GM23338 (cell line): Measurements from ENCODE around the gene TMEM127. TPM values are rescaled to one million over a fixed set of nuclear protein-coding genes. Genes with fewer than 3 reads are reported as not detected.

Experiments
- ATAC-seq: fragments of 200-7000 bp; cut with Tn5 transposase; 3 replicates; pipeline ENCODE4 v1.9.1; 2020
- DNase-seq: peaks from one replicate; pipeline ENCODE4 v3.0.0-alpha.2; 2015; ENCODE audit warnings: low spot score
- H2AFZ ChIP-seq: fragments of 200-600 bp; sonication (generic); 2 replicates; pipeline ENCODE4 v1.8.0; 2016; ENCODE audit warnings: antibody characterized with exemption, mild to moderate bottlenecking, moderate library complexity
- H3F3A ChIP-seq: fragments of 200-600 bp; sonication (generic); replicated peaks from 2 replicates; pipeline ENCODE4 v1.8.0; 2017; ENCODE audit warnings: antibody characterized with exemption, mixed run types, low read depth
- H3K27ac ChIP-seq: fragments of 200-600 bp; sonication (generic); 2 replicates; pipeline ENCODE4 v1.6.1; 2016; ENCODE audit warnings: low read depth
- H3K27me3 ChIP-seq: fragments of 200-600 bp; sonication (generic); 2 replicates; pipeline ENCODE4 v1.8.0; 2016; ENCODE audit warnings: mild to moderate bottlenecking, mixed run types, moderate library complexity; ENCODE audit not compliant: insufficient read depth
- H3K36me3 ChIP-seq: fragments of 200-600 bp; sonication (generic); 2 replicates; pipeline ENCODE4 v1.8.0; 2016; ENCODE audit warnings: mild to moderate bottlenecking; ENCODE audit not compliant: insufficient read depth
- H3K4me1 ChIP-seq: fragments of 200-600 bp; sonication (generic); 2 replicates; pipeline ENCODE4 v1.8.0; 2016; ENCODE audit warnings: mild to moderate bottlenecking, moderate library complexity; ENCODE audit not compliant: insufficient read depth
- H3K4me2 ChIP-seq: fragments of 200-600 bp; sonication (generic); 2 replicates; pipeline ENCODE4 v1.7.1; 2017; ENCODE audit warnings: mixed run types
- H3K4me3 ChIP-seq: fragments of 200-600 bp; sonication (generic); 2 replicates; pipeline ENCODE4 v1.6.1; 2016; ENCODE audit warnings: mixed run types
- H3K79me2 ChIP-seq: fragments of 200-600 bp; sonication (generic); replicated peaks from 2 replicates; pipeline ENCODE4 v1.8.0; 2017; ENCODE audit warnings: mild to moderate bottlenecking; ENCODE audit not compliant: insufficient read depth
- H3K9me2 ChIP-seq: fragments of 200-600 bp; sonication (generic); 2 replicates; pipeline ENCODE4 v1.8.0; 2017; ENCODE audit not compliant: insufficient read depth
- H4K20me1 ChIP-seq: fragments of 200-600 bp; sonication (generic); replicated peaks from 2 replicates; pipeline ENCODE4 v1.8.0; 2017; ENCODE audit warnings: mild to moderate bottlenecking; ENCODE audit not compliant: insufficient read depth
- H3K27ac Mint-ChIP-seq: 2 replicates; pipeline ENCODE4 v1.8.0; 2020; ENCODE audit warnings: inconsistent platforms, mild to moderate bottlenecking, moderate library complexity, mixed read lengths
- H3K27me3 Mint-ChIP-seq: 3 replicates; pipeline ENCODE4 v1.8.0; 2022; ENCODE audit warnings: low read depth, mild to moderate bottlenecking, moderate library complexity, mixed read lengths, inconsistent platforms; ENCODE audit not compliant: insufficient read depth, poor library complexity
- H3K36me3 Mint-ChIP-seq: 3 replicates; pipeline ENCODE4 v1.8.0; 2021; ENCODE audit warnings: low read depth, mild to moderate bottlenecking, inconsistent platforms, moderate library complexity, mixed read lengths
- H3K4me1 Mint-ChIP-seq: 3 replicates; pipeline ENCODE4 v1.8.0; 2020; ENCODE audit warnings: mild to moderate bottlenecking, inconsistent platforms, mixed read lengths
- H3K4me3 Mint-ChIP-seq: 3 replicates; pipeline ENCODE4 v1.8.0; 2021; ENCODE audit warnings: moderate library complexity, mild to moderate bottlenecking, inconsistent platforms, mixed read lengths
- H3K9me3 Mint-ChIP-seq: 3 replicates; pipeline ENCODE4 v1.8.0; 2020; ENCODE audit warnings: moderate library complexity, mild to moderate bottlenecking, inconsistent platforms, mixed read lengths
- CREB1 ChIP-seq: fragments of 250-450 bp; sonication (Bioruptor Pico); IDR thresholded peaks from 2 replicates; pipeline ENCODE4 v1.5.0; 2020; ENCODE audit warnings: low read depth, mild to moderate bottlenecking, moderate library complexity
- ETS1 ChIP-seq: IDR thresholded peaks from 2 replicates; pipeline ENCODE4 v1.6.1; 2016; ENCODE audit warnings: antibody characterized with exemption
- EZH2 ChIP-seq: fragments of 200-600 bp; sonication (generic); IDR thresholded peaks from one replicate; pipeline ENCODE4 v1.8.0; 2017; ENCODE audit warnings: antibody characterized with exemption, mild to moderate bottlenecking, low read depth; ENCODE audit not compliant: unreplicated experiment
- EZH2phosphoT487 ChIP-seq: fragments of 200-600 bp; sonication (generic); IDR thresholded peaks from one replicate; pipeline ENCODE4 v1.8.1; 2018; ENCODE audit warnings: antibody characterized with exemption; ENCODE audit not compliant: unreplicated experiment
- JUNB ChIP-seq: IDR thresholded peaks from one replicate; pipeline ENCODE4 v1.6.1; 2016; ENCODE audit warnings: antibody characterized with exemption; ENCODE audit not compliant: unreplicated experiment
- NANOG ChIP-seq: IDR thresholded peaks from 2 replicates; pipeline ENCODE4 v1.6.1; 2016; ENCODE audit warnings: antibody characterized with exemption, borderline replicate concordance
- STAT1 ChIP-seq: IDR thresholded peaks from one replicate; pipeline ENCODE4 v1.6.1; 2016; ENCODE audit warnings: antibody characterized with exemption; ENCODE audit not compliant: unreplicated experiment
- ZNF114 ChIP-seq: fragments of 250-450 bp; sonication (Bioruptor Pico); IDR thresholded peaks from 2 replicates; pipeline ENCODE4 v1.5.0; 2020; ENCODE audit warnings: mild to moderate bottlenecking, moderate library complexity
- ZNF331 ChIP-seq: fragments of 250-450 bp; sonication (Bioruptor Pico); IDR thresholded peaks from 2 replicates; pipeline ENCODE4 v1.5.0; 2020; ENCODE audit warnings: low read depth, mild to moderate bottlenecking, moderate library complexity
- polyA plus RNA-seq: library from polyadenylated mRNA; unstranded; fragments of >200 nt; fragmentation: Nextera tagmentation; extraction: Ambion mirVana; gene quantifications from 2 replicates; pipeline ENCODE4 v1.2.1, GENCODE V29; 2016
- total RNA-seq: library from RNA; depleted of rRNA; stranded (reverse); fragments of >200 nt; shearing (Covaris generic); gene quantifications from 2 replicates; pipeline ENCODE4 v1.2.3, GENCODE V29; 2014
- TF ChIP-seq, protein P1 (sequence below): IDR thresholded peaks from one replicate; pipeline ENCODE4 v1.6.1; 2018; ENCODE audit warnings: antibody characterized with exemption; ENCODE audit not compliant: unreplicated experiment

TMEM127 gene
- total and polyA plus RNA-seq, 2 experiments from 2014 or later = 4.9 to 19.9 TPM

- TF ChIP-seq, protein P1, sequence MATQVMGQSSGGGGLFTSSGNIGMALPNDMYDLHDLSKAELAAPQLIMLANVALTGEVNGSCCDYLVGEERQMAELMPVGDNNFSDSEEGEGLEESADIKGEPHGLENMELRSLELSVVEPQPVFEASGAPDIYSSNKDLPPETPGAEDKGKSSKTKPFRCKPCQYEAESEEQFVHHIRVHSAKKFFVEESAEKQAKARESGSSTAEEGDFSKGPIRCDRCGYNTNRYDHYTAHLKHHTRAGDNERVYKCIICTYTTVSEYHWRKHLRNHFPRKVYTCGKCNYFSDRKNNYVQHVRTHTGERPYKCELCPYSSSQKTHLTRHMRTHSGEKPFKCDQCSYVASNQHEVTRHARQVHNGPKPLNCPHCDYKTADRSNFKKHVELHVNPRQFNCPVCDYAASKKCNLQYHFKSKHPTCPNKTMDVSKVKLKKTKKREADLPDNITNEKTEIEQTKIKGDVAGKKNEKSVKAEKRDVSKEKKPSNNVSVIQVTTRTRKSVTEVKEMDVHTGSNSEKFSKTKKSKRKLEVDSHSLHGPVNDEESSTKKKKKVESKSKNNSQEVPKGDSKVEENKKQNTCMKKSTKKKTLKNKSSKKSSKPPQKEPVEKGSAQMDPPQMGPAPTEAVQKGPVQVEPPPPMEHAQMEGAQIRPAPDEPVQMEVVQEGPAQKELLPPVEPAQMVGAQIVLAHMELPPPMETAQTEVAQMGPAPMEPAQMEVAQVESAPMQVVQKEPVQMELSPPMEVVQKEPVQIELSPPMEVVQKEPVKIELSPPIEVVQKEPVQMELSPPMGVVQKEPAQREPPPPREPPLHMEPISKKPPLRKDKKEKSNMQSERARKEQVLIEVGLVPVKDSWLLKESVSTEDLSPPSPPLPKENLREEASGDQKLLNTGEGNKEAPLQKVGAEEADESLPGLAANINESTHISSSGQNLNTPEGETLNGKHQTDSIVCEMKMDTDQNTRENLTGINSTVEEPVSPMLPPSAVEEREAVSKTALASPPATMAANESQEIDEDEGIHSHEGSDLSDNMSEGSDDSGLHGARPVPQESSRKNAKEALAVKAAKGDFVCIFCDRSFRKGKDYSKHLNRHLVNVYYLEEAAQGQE = no peak
- TF ChIP-seq JUNB (no peak), EZH2phosphoT487 (no peak), NANOG (no peak)
These were observed 9.1 kb downstream of the TMEM127 start (continued) for GRCh38 chr2:96256611-96257113.

DNA sequence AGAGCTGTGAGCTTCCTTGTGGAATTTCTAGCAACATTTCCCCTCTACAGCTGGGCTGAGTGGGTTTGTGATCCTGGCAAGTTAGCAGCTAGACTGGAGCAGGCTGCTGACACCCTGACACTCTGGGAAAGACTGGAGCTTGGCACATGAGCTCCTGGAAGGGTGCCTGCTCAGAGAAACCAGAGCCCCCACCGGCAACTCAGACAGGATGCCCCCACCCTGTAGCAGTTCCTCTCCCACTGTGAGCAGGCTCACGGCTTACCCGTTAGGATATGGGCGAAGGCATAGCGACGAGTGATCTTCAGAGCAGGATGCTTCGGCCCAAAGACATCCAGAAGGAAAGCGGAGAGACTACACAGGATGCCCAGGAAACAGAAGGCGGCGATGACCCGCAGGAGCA is 11.2 kb downstream of the TMEM127 start:
- no peak overlapping the region for H2AFZ ChIP-seq
- no peaks in the 10 kb centered on the region for H3K4me1 ChIP-seq
- peaks cover 25% of the 10 kb centered on the region for H3K36me3 Mint-ChIP-seq
- ATAC-seq (no peak), DNase-seq (no peak)
- H3K27me3 ChIP-seq = no peaks in the 10 kb centered on the region
- peaks cover 3% of the 10 kb centered on the region; the same call in 1 of the 3 replicates for H3K4me1 Mint-ChIP-seq
- TF ChIP-seq ETS1 = no peak
- no peak for TF ChIP-seq STAT1
- peaks cover 4% of the 10 kb centered on the region for H3K27me3 Mint-ChIP-seq
- no peak overlapping the region for H3K27ac Mint-ChIP-seq
- no peak overlapping the region for H3K4me2 ChIP-seq
- peaks cover 8% of the 10 kb centered on the region; the same call in 1 of the 2 replicates for H3K36me3 ChIP-seq
- no peak overlapping the region for H3K4me3 Mint-ChIP-seq
- H4K20me1 ChIP-seq = peaks cover 4% of the 10 kb centered on the region
- no peaks in the 10 kb centered on the region for H3K9me3 Mint-ChIP-seq
- H3K79me2 ChIP-seq = peaks cover 5% of the 10 kb centered on the region; the same call in 1 of the 2 replicates
- no peaks in the 10 kb centered on the region for H3F3A ChIP-seq
- no peaks in the 10 kb centered on the region for H3K9me2 ChIP-seq
- H3K4me3 ChIP-seq = no peak overlapping the region
- H3K27ac ChIP-seq = no peak overlapping the region

DNA sequence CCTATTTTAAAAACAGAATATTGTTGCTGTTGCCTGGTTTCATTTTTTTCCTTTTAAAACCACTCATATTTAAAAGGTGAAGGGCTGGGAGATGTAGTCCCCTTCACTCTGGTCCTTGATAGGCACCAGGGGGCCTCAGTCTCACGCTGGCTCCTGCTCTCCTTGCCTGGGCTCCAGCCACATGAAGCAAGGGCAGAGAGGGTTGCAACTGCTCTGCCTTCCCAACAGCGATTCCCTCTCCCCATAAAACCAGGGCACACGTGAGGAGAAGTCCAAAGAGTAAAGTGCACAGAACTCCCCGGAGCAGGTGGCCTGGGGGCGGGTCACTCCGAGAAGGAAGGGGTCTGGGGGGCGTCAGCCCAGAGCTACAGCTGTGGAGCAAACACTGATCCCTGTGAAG is 12.8 kb downstream of the TMEM127 start:
- H3K4me1 Mint-ChIP-seq = peaks cover 3% of the 10 kb centered on the region; the same call in 1 of the 3 replicates
- peaks cover 25% of the 10 kb centered on the region for H3K36me3 Mint-ChIP-seq
- DNase-seq = no peak
- H3K27ac ChIP-seq = no peak overlapping the region
- no peak overlapping the region for H2AFZ ChIP-seq
- H4K20me1 ChIP-seq = no peaks in the 10 kb centered on the region; the same call in 1 of the 2 replicates
- H3K4me2 ChIP-seq = no peak overlapping the region
- H3K27me3 Mint-ChIP-seq = peaks cover 4% of the 10 kb centered on the region
- no peak overlapping the region for H3K27ac Mint-ChIP-seq
- no peak for ATAC-seq
- no peaks in the 10 kb centered on the region for H3K9me3 Mint-ChIP-seq
- H3K36me3 ChIP-seq = peaks cover 8% of the 10 kb centered on the region; the same call in 1 of the 2 replicates
- H3K4me3 Mint-ChIP-seq = no peak overlapping the region
- no peaks in the 10 kb centered on the region for H3K27me3 ChIP-seq
- H3K4me3 ChIP-seq = no peak overlapping the region
- no peaks in the 10 kb centered on the region for H3K4me1 ChIP-seq
- H3K79me2 ChIP-seq = no peaks in the 10 kb centered on the region; the same call in 1 of the 2 replicates
- H3K9me2 ChIP-seq = no peaks in the 10 kb centered on the region
- no peaks in the 10 kb centered on the region for H3F3A ChIP-seq
- TF ChIP-seq JUNB (no peak), ETS1 (no peak), NANOG (no peak), ZNF331 (CRISPR knock-in tag) (no peak), EZH2phosphoT487 (no peak), CREB1 (no peak), ZNF114 (CRISPR knock-in tag) (no peak), EZH2 (no peak)
